K562 (cell line): Measurements from ENCODE around the gene HHLA2. TPM values are rescaled to one million over a fixed set of nuclear protein-coding genes. Genes with fewer than 3 reads are reported as not detected.

Source experiments
- ATAC-seq: fragments of 200-7000 bp; cut with Tn5 transposase; 3 replicates; pipeline ENCODE4 v1.9.1; 2020; ENCODE audit warnings: moderate library complexity
- BruUV-seq: library from RNA; stranded (reverse); fragments of 400-500 nt; replicated peaks from 2 replicates; lab custom pipeline; 2021; lab: Mats Ljungman, UMichigan
- CTCF ChIA-PET: fragments of 300-600 bp; formaldehyde crosslinking; extraction: SDS; loops from one replicate; lab custom pipeline; 2021; ENCODE audit warnings: low intra/inter-chr PET ratio; lab: Yijun Ruan, JAX
- POLR2A ChIA-PET: fragments of 300-600, 350-650 bp; sonication (Branson Sonifier 250); formaldehyde crosslinking; extraction: SDS; loops from one replicate; lab custom pipeline; 2021; ENCODE audit warnings: antibody characterized with exemption, inconsistent platforms; lab: Yijun Ruan, JAX
- DNase-seq, 4 experiments: peaks; one replicate each; pipeline versions ENCODE4 v3.0.0 to v3.0.0-alpha.2; 2011 to 2018; ENCODE audit warnings: low spot score in 3 of 4, mixed read lengths in 3 of 4; ENCODE audit errors: extremely low read depth in 1 of 4
- FAIRE-seq: peaks from 2 replicates; lab custom pipeline; 2011; peaks lifted over from hg19 to GRCh38; lab: Jason Lieb, UNC
- H2AFZ ChIP-seq: 2 replicates; pipeline ENCODE4 v1.6.0; 2011; ENCODE audit warnings: low read depth, low read length, control low read depth, inconsistent platforms
- H3K27ac ChIP-seq: fragments of 200-600 bp; 3 replicates; pipeline ENCODE4 v1.8.0; 2011; ENCODE audit warnings: low read depth, mild to moderate bottlenecking, control low read depth, inconsistent platforms, low read length, moderate library complexity, mixed read lengths; ENCODE audit errors: extremely low read depth
- H3K27me3 ChIP-seq, 2 experiments: fragments of 300-600 bp in 1 of 2; 2 replicates in 1 of 2; 3 replicates in 1 of 2; pipeline versions ENCODE4 v1.6.0 to v1.8.0; 2011; ENCODE audit warnings: inconsistent platforms in 2 of 2, low read length in 2 of 2, mild to moderate bottlenecking in 1 of 2, mixed read lengths in 1 of 2, moderate library complexity in 1 of 2; ENCODE audit not compliant: control insufficient read depth in 2 of 2, insufficient read depth in 2 of 2
- H3K36me3 ChIP-seq: fragments of 300-600 bp; 3 replicates; pipeline ENCODE4 v1.8.0; 2011; ENCODE audit warnings: mild to moderate bottlenecking, low read length, inconsistent platforms; ENCODE audit not compliant: control insufficient read depth, insufficient read depth
- H3K4me1 ChIP-seq, 2 experiments: fragments of 200-600 bp in 1 of 2; replicated peaks in 1 of 2; 2 replicates in 1 of 2; 3 replicates in 1 of 2; pipeline versions ENCODE4 v1.5.1 to v1.8.0; 2011; ENCODE audit warnings: inconsistent platforms in 2 of 2, low read length in 2 of 2, mild to moderate bottlenecking in 1 of 2, mixed read lengths in 1 of 2, moderate library complexity in 1 of 2; ENCODE audit not compliant: control insufficient read depth in 2 of 2, insufficient read depth in 2 of 2
- H3K4me2 ChIP-seq: 2 replicates; pipeline ENCODE4 v1.6.1; 2011; ENCODE audit warnings: low read length, control low read depth, inconsistent platforms, mixed read lengths; ENCODE audit not compliant: insufficient read depth
- H3K4me3 ChIP-seq: fragments of 200-600 bp; sonication (generic), shearing (Covaris generic); 2 replicates; pipeline ENCODE4 v1.5.1; 2016; ENCODE audit warnings: control low read depth, inconsistent platforms
- H3K79me2 ChIP-seq: fragments of 200-600 bp; 3 replicates; pipeline ENCODE4 v1.8.0; 2011; ENCODE audit warnings: low read length, inconsistent platforms; ENCODE audit not compliant: control insufficient read depth, insufficient read depth
- H3K9ac ChIP-seq, 2 experiments: 2 replicates each; pipeline versions ENCODE4 v1.6.0 to v1.6.1; 2011; ENCODE audit warnings: low read depth in 2 of 2, low read length in 2 of 2, control low read depth in 1 of 2, inconsistent platforms in 1 of 2, mild to moderate bottlenecking in 1 of 2, mixed read lengths in 1 of 2; ENCODE audit not compliant: insufficient read depth in 1 of 2
- H3K9me1 ChIP-seq: one replicate; pipeline ENCODE4 v1.6.0; 2011; ENCODE audit warnings: inconsistent platforms, mild to moderate bottlenecking, low read length, moderate library complexity; ENCODE audit not compliant: control insufficient read depth, insufficient read depth
- H3K9me3 ChIP-seq: replicated peaks from 2 replicates; pipeline ENCODE4 v1.5.1; 2011; ENCODE audit warnings: low read depth, low read length, inconsistent platforms; ENCODE audit not compliant: control insufficient read depth, insufficient read depth
- H4K20me1 ChIP-seq: replicated peaks from 2 replicates; pipeline ENCODE4 v1.6.1; 2011; ENCODE audit warnings: low read length, inconsistent platforms, mixed read lengths; ENCODE audit not compliant: control insufficient read depth, insufficient read depth
- DNMT1 ChIP-seq: fragments of 450-650 bp; IDR thresholded peaks from 2 replicates; pipeline ENCODE4 v1.6.1; 2016; ENCODE audit warnings: antibody characterized with exemption, mild to moderate bottlenecking
- NFIC ChIP-seq: fragments of 450-650 bp; IDR thresholded peaks from 2 replicates; pipeline ENCODE4 v1.6.1; 2017; ENCODE audit warnings: mild to moderate bottlenecking, inconsistent platforms
- PPARD ChIP-seq: fragments of 250-450 bp; sonication (Bioruptor Pico); IDR thresholded peaks from 2 replicates; pipeline ENCODE4 v1.8.0; 2022; ENCODE audit warnings: inconsistent platforms, mild to moderate bottlenecking, moderate library complexity
- TEAD1 ChIP-seq, 2 experiments: fragments of 450-650 bp in 1 of 2; sonication (generic) in 1 of 2; formaldehyde crosslinking; IDR thresholded peaks; 2 replicates each; pipeline versions ENCODE4 v1.4.0 to v1.8.0; 2020 to 2022; ENCODE audit warnings: mild to moderate bottlenecking in 2 of 2, missing genetic modification reagents in 1 of 2
- ZKSCAN1 ChIP-seq: fragments of 150-350 bp; IDR thresholded peaks from 2 replicates; pipeline ENCODE4 v1.6.1; 2016; ENCODE audit warnings: low read depth, low read length
- ZNF717 ChIP-seq: fragments of 250-450 bp; sonication (Bioruptor Pico); IDR thresholded peaks from 2 replicates; pipeline ENCODE4 v1.5.0; 2021
- ZNF764 ChIP-seq: fragments of 250-450 bp; sonication (Bioruptor Pico); IDR thresholded peaks from 2 replicates; pipeline ENCODE4 v1.4.0; 2020; ENCODE audit warnings: low read depth, mild to moderate bottlenecking, moderate library complexity
- in situ Hi-C: fragments of 300-500 bp; cut with MboI; formaldehyde crosslinking; loops from 4 replicates; pipeline ENCODE4 v1.15.0; 2018; ENCODE audit warnings: inconsistent platforms, mixed read lengths
- intact Hi-C: fragments of 100-400 bp; cut with micrococcal nuclease; formaldehyde crosslinking; loops from 2 replicates; pipeline ENCODE4 v1.14.2; 2022
- polyA plus RNA-seq, 8 experiments: library from polyadenylated mRNA; depleted of rRNA in 4 of 8; stranded (reverse) in 5 of 8; unstranded in 3 of 8; fragments of >200 nt; fragmentation: Nextera tagmentation in 2 of 8; fragmentation: Illumina TruSeq in 1 of 8; extraction: Ambion mirVana in 2 of 8; extraction: Trizol in 1 of 8; gene quantifications; 2 replicates each; pipeline versions ENCODE4 v1.2.1 to v1.2.3, GENCODE V29; 2011 to 2014; ENCODE audit warnings: inconsistent platforms in 1 of 8, missing spikeins in 1 of 8
- total RNA-seq, 7 experiments: library from RNA; depleted of rRNA in 6 of 7; stranded (reverse); fragments of >200 nt in 6 of 7; fragmentation: Illumina TruSeq in 2 of 7; extraction: Trizol in 2 of 7; gene quantifications; 2 replicates each; pipeline versions ENCODE4 v1.2.1 to v1.2.3, GENCODE V29; 2011 to 2021; ENCODE audit warnings: low replicate concordance in 1 of 7
- TF ChIP-seq, protein P1 (sequence below): IDR thresholded peaks from 3 replicates; pipeline ENCODE4 v1.6.1; 2011; ENCODE audit warnings: borderline replicate concordance, mild to moderate bottlenecking, moderate library complexity; ENCODE audit not compliant: insufficient read length; ENCODE audit errors: extremely low read depth
- TF ChIP-seq, protein P2 (sequence below): fragments of 150-350 bp; conservative IDR thresholded peaks from 2 replicates; pipeline ENCODE4 v1.6.1; 2014; ENCODE audit warnings: low read length

Gene HHLA2
- total and polyA plus RNA-seq, 9 of the 15 experiments (the other 6 are each of a cell fraction or from before 2014, with no cell fraction given), result 0.04 TPM; not detected in 7

DNA sequence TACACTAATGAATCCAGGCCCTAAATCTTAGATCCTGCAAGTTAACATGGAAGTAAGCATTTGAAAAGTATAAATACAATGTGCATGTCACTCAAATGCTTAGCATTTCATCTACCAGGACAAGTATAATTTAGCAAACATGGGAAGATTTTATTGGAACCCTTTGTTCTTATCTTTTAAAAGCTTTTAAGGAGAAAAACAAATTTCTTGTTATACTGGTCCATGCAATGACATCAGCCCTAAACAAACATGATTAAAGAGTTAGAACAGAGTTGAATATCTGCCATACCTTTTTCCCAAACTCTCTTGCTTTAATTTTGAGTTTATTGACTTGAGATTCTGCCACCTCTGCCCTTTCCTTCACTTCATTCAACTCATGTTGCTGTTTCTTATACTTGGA lies 87.0 kb downstream of the HHLA2 start:
- Histone ChIP-seq H3K4me3 (no peak overlapping the region), H3K27ac (no peak overlapping the region), H3K9me1 (no peaks in the 10 kb centered on the region), H3K9me3 (no peaks in the 10 kb centered on the region), H2AFZ (no peak overlapping the region), H3K4me1 (peaks cover 0 to 3% of the 10 kb centered on the region in 2 experiments; a peak in 1 of 5 replicates), H3K27me3 (no peaks in the 10 kb centered on the region; a peak in 1 of 5 replicates), H3K9ac (no peak overlapping the region), H3K4me2 (no peak overlapping the region), H3K79me2 (no peaks in the 10 kb centered on the region), H4K20me1 (no peaks in the 10 kb centered on the region), H3K36me3 (no peaks in the 10 kb centered on the region)
- TF ChIP-seq PPARD (no peak), TEAD1 (CRISPR knock-in tag; IDR thresholded peaks at IDR 0.05) (no peak), NFIC (no peak), ZNF717 (CRISPR knock-in tag) (no peak), ZKSCAN1 (no peak), ZNF764 (CRISPR knock-in tag) (no peak), DNMT1 (no peak)
- TF ChIP-seq, protein P1, sequence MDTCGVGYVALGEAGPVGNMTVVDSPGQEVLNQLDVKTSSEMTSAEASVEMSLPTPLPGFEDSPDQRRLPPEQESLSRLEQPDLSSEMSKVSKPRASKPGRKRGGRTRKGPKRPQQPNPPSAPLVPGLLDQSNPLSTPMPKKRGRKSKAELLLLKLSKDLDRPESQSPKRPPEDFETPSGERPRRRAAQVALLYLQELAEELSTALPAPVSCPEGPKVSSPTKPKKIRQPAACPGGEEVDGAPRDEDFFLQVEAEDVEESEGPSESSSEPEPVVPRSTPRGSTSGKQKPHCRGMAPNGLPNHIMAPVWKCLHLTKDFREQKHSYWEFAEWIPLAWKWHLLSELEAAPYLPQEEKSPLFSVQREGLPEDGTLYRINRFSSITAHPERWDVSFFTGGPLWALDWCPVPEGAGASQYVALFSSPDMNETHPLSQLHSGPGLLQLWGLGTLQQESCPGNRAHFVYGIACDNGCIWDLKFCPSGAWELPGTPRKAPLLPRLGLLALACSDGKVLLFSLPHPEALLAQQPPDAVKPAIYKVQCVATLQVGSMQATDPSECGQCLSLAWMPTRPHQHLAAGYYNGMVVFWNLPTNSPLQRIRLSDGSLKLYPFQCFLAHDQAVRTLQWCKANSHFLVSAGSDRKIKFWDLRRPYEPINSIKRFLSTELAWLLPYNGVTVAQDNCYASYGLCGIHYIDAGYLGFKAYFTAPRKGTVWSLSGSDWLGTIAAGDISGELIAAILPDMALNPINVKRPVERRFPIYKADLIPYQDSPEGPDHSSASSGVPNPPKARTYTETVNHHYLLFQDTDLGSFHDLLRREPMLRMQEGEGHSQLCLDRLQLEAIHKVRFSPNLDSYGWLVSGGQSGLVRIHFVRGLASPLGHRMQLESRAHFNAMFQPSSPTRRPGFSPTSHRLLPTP, result no peak
- TF ChIP-seq, protein P2, sequence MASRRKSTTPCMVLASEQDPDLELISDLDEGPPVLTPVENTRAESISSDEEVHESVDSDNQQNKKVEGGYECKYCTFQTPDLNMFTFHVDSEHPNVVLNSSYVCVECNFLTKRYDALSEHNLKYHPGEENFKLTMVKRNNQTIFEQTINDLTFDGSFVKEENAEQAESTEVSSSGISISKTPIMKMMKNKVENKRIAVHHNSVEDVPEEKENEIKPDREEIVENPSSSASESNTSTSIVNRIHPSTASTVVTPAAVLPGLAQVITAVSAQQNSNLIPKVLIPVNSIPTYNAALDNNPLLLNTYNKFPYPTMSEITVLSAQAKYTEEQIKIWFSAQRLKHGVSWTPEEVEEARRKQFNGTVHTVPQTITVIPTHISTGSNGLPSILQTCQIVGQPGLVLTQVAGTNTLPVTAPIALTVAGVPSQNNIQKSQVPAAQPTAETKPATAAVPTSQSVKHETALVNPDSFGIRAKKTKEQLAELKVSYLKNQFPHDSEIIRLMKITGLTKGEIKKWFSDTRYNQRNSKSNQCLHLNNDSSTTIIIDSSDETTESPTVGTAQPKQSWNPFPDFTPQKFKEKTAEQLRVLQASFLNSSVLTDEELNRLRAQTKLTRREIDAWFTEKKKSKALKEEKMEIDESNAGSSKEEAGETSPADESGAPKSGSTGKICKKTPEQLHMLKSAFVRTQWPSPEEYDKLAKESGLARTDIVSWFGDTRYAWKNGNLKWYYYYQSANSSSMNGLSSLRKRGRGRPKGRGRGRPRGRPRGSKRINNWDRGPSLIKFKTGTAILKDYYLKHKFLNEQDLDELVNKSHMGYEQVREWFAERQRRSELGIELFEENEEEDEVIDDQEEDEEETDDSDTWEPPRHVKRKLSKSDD, result no peak
- ChIA-PET POLR2A (no interaction called here), CTCF (no interaction called here)
- no peak for FAIRE-seq
- intact Hi-C loops (no loop called here), in situ Hi-C loops (no loop called here)
- DNase-seq, result no peak
- ATAC-seq, result no peak
- no TSS peak for BruUV-seq
